Measurements from ENCODE around the gene FIBCD1. TPM values are rescaled to one million over a fixed set of nuclear protein-coding genes. Genes with fewer than 3 reads are reported as not detected.

The FIBCD1 gene
- total and polyA plus RNA-seq, 2 experiments from 2014 or later = 0.43 to 4.0 TPM

DNA sequence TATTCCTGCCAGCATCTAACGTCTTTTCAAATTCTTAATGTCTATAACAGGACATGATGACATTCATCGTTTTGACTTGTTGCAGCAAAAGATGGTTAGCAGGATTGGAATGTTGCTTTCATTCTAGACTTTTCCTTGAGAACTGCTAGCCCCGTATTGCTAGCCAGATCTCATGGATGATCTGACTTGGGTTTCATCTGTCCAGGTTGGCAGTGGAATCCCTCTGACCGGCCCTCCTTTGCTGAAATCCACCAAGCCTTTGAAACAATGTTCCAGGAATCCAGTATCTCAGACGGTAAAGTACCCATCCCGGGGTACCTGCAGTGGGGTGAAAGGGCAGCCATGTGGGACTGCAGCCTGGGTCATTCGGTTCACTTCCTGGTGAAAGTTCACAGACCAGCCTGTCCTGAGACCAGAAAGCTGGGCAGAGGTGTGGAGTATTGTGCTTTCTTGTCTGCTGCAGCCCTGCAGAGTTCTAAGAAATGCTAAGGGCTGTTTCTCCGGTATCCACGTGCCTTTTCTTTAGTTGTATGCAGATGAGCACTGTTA, 59.1 kb downstream of the FIBCD1 start:
- TF ChIP-seq, protein P1, sequence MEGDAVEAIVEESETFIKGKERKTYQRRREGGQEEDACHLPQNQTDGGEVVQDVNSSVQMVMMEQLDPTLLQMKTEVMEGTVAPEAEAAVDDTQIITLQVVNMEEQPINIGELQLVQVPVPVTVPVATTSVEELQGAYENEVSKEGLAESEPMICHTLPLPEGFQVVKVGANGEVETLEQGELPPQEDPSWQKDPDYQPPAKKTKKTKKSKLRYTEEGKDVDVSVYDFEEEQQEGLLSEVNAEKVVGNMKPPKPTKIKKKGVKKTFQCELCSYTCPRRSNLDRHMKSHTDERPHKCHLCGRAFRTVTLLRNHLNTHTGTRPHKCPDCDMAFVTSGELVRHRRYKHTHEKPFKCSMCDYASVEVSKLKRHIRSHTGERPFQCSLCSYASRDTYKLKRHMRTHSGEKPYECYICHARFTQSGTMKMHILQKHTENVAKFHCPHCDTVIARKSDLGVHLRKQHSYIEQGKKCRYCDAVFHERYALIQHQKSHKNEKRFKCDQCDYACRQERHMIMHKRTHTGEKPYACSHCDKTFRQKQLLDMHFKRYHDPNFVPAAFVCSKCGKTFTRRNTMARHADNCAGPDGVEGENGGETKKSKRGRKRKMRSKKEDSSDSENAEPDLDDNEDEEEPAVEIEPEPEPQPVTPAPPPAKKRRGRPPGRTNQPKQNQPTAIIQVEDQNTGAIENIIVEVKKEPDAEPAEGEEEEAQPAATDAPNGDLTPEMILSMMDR (IDR thresholded peaks at IDR 0.05; ENCODE audit: low read depth, low read length) = no peak
- Histone ChIP-seq H3K4me3 (no peak overlapping the region), H3K4me1 (ENCODE audit: low read depth) (no peaks in the 10 kb centered on the region), H3K27ac (no peak overlapping the region), H3K27me3 (no peaks in the 10 kb centered on the region), H3K36me3 (peaks cover 59% of the 10 kb centered on the region), H3K9me3 (ENCODE audit: low read depth) (no peaks in the 10 kb centered on the region)
- DNase-seq (ENCODE audit: low read depth in 1 of 2, low spot score in 1 of 2) = no peak

- no peaks in the 10 kb centered on the region for H3K27me3 ChIP-seq
- H3K27ac ChIP-seq = no peak overlapping the region
- TF ChIP-seq, protein P1 (IDR thresholded peaks at IDR 0.05; ENCODE audit: low read depth, low read length) = no peak
- no peak for DNase-seq (ENCODE audit: low read depth in 1 of 2, low spot score in 1 of 2)
- H3K4me3 ChIP-seq = no peak overlapping the region
- H3K4me1 ChIP-seq (ENCODE audit: low read depth) = peaks cover 7% of the 10 kb centered on the region
- H3K9me3 ChIP-seq (ENCODE audit: low read depth) = no peaks in the 10 kb centered on the region
- H3K36me3 ChIP-seq = peaks cover 64% of the 10 kb centered on the region
Observed at GRCh38 chr9:130878295-130878694, 60.8 kb downstream of the FIBCD1 start.

DNA sequence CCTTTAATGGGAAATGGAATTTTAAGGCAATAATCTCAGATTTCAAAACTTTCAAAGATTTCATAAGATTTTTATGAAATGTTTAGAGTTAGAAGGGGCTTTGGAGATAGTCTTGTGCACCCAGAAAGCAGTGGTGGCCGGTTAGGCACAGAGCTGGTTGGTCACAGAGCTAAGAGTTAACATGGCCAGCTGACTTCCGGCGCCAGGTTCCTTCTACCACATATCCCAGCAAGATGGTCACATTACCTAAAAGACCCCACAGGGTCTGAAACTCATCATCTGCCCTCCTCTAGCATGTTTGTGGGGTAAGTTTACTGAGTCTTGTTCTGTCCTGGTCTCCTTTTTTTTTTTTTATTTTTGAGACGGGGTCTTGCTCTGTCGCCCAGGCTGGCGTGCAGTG, 61.7 kb downstream of the FIBCD1 start:
- Histone ChIP-seq H3K9me3 (ENCODE audit: low read depth) (no peaks in the 10 kb centered on the region), H3K4me3 (no peak overlapping the region), H3K4me1 (ENCODE audit: low read depth) (peaks cover 8% of the 10 kb centered on the region), H3K27ac (no peak overlapping the region), H3K27me3 (no peaks in the 10 kb centered on the region), H3K36me3 (peaks cover 70% of the 10 kb centered on the region)
- DNase-seq (ENCODE audit: low read depth in 1 of 2, low spot score in 1 of 2) = no peak
- TF ChIP-seq, protein P1 (IDR thresholded peaks at IDR 0.05; ENCODE audit: low read depth, low read length) = no peak

GRCh38 chr9:130874783-130875182, 64.3 kb downstream of the FIBCD1 start:
- Histone ChIP-seq H3K27me3 (no peaks in the 10 kb centered on the region), H3K27ac (no peak overlapping the region), H3K36me3 (peaks cover 60% of the 10 kb centered on the region), H3K4me1 (ENCODE audit: low read depth) (peaks cover 8% of the 10 kb centered on the region), H3K4me3 (no peak overlapping the region), H3K9me3 (ENCODE audit: low read depth) (no peaks in the 10 kb centered on the region)
- TF ChIP-seq, protein P1 (IDR thresholded peaks at IDR 0.05; ENCODE audit: low read depth, low read length) = no peak
- DNase-seq (ENCODE audit: low read depth in 1 of 2, low spot score in 1 of 2) = no peak

DNA sequence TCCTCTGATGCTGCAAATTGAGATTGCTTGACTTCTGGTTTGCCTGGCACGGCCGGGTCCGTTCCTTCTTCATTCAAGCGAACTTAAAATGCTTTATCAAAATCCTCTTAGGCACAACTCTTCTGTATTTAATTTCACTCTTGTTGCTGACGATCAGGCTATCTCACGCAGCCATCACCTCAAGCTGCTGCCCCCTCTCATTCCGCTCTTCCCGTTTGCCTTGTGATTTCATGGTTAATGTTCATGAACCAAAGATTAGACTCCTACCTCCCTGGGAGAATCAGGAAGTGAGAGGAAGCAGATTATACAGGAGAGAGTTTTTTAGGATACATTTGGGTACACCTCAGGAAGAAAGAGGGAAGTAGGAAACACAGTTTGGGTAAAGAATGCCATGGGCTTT, 65.1 kb downstream of the FIBCD1 start:
- H3K4me3 ChIP-seq = no peak overlapping the region
- H3K36me3 ChIP-seq = peaks cover 58% of the 10 kb centered on the region

More for the DNA sequence above, 65.1 kb downstream of the FIBCD1 start:
- Histone ChIP-seq H3K4me1 (ENCODE audit: low read depth) (peaks cover 8% of the 10 kb centered on the region), H3K27me3 (no peaks in the 10 kb centered on the region), H3K27ac (peak overlapping the region; percentile 56), H3K9me3 (ENCODE audit: low read depth) (no peaks in the 10 kb centered on the region)
- no peak for DNase-seq (ENCODE audit: low read depth in 1 of 2, low spot score in 1 of 2)
- TF ChIP-seq, protein P1 (IDR thresholded peaks at IDR 0.05; ENCODE audit: low read depth, low read length) = no peak
